Neural crest cell (in vitro differentiated cells): ENCODE data around the gene COA3. TPM values are rescaled to one million over a fixed set of nuclear protein-coding genes. Genes with fewer than 3 reads are reported as not detected.

Experiments
- DNase-seq: peaks from one replicate; pipeline ENCODE4 v3.0.0; 2021; ENCODE audit warnings: low read depth, mixed read lengths, low spot score
- H3K27ac Mint-ChIP-seq: one replicate; pipeline ENCODE4 v1.8.0; 2021; ENCODE audit warnings: mild to moderate bottlenecking, mixed read lengths; ENCODE audit not compliant: unreplicated experiment
- H3K27me3 Mint-ChIP-seq: 2 replicates; pipeline ENCODE4 v1.8.0; 2021; ENCODE audit warnings: low read depth, mild to moderate bottlenecking, mixed read lengths
- H3K36me3 Mint-ChIP-seq: 2 replicates; pipeline ENCODE4 v1.8.0; 2021; ENCODE audit warnings: low read depth, mild to moderate bottlenecking, mixed read lengths
- H3K4me1 Mint-ChIP-seq: 2 replicates; pipeline ENCODE4 v1.8.0; 2021; ENCODE audit warnings: mixed read lengths
- H3K4me3 Mint-ChIP-seq: one replicate; pipeline ENCODE4 v1.8.0; 2021; ENCODE audit warnings: mild to moderate bottlenecking, mixed read lengths
- H3K9me3 Mint-ChIP-seq: 2 replicates; pipeline ENCODE4 v1.8.0; 2021; ENCODE audit warnings: mixed read lengths
- total RNA-seq: library from RNA; stranded (reverse); gene quantifications from 2 replicates; pipeline ENCODE4 v1.2.1, GENCODE V29; 2021
- TF ChIP-seq, protein P1 (sequence below): fragments of 200-600 bp; sonication (generic); conservative IDR thresholded peaks from 2 replicates; pipeline ENCODE4 v1.5.0; 2021; ENCODE audit warnings: antibody characterized with exemption, mild to moderate bottlenecking

The COA3 gene
- total RNA-seq, 1 donor from 2014 or later = 92.7 TPM

DNA sequence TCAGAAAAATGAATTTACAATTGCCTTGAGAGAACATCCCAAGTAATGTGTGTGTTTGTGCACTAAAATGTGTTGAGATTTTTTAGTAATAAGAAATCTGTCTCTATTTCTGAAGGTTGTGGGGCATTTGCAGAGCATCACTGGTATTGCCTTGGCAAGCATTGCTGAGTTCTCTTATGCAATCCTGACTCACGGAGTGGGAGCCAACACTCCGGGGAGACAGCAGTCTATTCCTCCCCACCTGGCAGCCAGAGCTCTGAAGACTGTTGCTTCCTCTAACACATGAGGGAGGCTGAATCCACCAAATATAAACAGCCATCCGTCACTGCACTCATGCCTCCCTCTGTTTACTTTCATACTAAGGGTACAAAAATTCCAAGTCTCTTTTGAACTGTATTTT, 10.7 kb upstream of the COA3 start:
- H3K27ac Mint-ChIP-seq = no peak overlapping the region
- TF ChIP-seq, protein P1, sequence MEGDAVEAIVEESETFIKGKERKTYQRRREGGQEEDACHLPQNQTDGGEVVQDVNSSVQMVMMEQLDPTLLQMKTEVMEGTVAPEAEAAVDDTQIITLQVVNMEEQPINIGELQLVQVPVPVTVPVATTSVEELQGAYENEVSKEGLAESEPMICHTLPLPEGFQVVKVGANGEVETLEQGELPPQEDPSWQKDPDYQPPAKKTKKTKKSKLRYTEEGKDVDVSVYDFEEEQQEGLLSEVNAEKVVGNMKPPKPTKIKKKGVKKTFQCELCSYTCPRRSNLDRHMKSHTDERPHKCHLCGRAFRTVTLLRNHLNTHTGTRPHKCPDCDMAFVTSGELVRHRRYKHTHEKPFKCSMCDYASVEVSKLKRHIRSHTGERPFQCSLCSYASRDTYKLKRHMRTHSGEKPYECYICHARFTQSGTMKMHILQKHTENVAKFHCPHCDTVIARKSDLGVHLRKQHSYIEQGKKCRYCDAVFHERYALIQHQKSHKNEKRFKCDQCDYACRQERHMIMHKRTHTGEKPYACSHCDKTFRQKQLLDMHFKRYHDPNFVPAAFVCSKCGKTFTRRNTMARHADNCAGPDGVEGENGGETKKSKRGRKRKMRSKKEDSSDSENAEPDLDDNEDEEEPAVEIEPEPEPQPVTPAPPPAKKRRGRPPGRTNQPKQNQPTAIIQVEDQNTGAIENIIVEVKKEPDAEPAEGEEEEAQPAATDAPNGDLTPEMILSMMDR = no peak
- no peaks in the 10 kb centered on the region for H3K4me1 Mint-ChIP-seq
- H3K4me3 Mint-ChIP-seq = no peak overlapping the region
- H3K9me3 Mint-ChIP-seq = no peaks in the 10 kb centered on the region
- peaks cover under 1% of the 10 kb centered on the region for H3K27me3 Mint-ChIP-seq
- DNase-seq = no peak
- peaks cover 6% of the 10 kb centered on the region for H3K36me3 Mint-ChIP-seq

DNA sequence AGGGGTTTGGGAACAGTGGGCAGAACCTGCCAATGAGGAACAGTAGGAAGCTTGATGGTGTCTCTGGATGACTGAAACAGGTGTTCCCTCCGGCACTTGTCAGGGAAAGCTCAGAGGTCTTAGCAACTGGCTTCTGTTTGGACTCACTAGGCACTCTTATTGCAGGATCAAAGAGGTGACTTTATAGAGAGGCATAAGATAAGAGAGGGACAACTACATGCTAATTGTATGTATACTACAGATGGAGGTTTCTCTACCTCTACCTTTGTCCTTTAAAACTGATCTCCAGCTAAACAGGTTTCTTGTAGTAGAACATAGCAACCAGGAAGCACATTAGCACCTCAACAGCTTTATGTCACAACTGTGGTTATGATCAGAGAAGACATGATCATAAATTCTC, 7.7 kb upstream of the COA3 start:
- Mint-ChIP-seq H3K36me3 (peaks cover 3% of the 10 kb centered on the region), H3K4me3 (no peak overlapping the region), H3K4me1 (no peaks in the 10 kb centered on the region), H3K27ac (no peak overlapping the region), H3K9me3 (no peaks in the 10 kb centered on the region), H3K27me3 (peaks cover 12% of the 10 kb centered on the region)
- no peak for DNase-seq
- TF ChIP-seq, protein P1 = no peak

DNA sequence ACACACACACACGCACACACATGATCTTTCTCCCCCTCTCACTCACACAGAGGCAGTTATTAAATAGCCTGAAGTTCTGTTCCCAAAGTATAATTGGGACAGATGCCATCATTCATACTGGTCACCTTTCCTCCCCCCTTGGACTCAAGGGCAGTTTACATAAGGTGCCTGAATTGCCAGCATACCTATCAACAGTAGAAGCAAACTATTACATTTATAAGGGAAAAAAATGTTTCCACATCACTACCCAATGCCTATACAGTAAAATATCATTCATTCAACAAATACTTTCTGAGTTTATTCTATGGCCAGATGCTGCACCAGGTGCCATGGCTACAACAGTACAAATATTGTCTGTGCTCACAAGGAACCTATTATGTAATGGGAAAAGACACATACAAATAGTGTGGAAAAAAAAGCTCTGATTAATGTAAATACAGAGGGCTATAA, 6.4 kb upstream of the COA3 start:
- DNase-seq = no peak
- H3K4me3 Mint-ChIP-seq = no peak overlapping the region
- no peaks in the 10 kb centered on the region for H3K4me1 Mint-ChIP-seq
- TF ChIP-seq, protein P1 = no peak
- no peaks in the 10 kb centered on the region for H3K9me3 Mint-ChIP-seq
- H3K27me3 Mint-ChIP-seq = peaks cover 21% of the 10 kb centered on the region
- peaks cover 3% of the 10 kb centered on the region for H3K36me3 Mint-ChIP-seq
- H3K27ac Mint-ChIP-seq = no peak overlapping the region

DNA sequence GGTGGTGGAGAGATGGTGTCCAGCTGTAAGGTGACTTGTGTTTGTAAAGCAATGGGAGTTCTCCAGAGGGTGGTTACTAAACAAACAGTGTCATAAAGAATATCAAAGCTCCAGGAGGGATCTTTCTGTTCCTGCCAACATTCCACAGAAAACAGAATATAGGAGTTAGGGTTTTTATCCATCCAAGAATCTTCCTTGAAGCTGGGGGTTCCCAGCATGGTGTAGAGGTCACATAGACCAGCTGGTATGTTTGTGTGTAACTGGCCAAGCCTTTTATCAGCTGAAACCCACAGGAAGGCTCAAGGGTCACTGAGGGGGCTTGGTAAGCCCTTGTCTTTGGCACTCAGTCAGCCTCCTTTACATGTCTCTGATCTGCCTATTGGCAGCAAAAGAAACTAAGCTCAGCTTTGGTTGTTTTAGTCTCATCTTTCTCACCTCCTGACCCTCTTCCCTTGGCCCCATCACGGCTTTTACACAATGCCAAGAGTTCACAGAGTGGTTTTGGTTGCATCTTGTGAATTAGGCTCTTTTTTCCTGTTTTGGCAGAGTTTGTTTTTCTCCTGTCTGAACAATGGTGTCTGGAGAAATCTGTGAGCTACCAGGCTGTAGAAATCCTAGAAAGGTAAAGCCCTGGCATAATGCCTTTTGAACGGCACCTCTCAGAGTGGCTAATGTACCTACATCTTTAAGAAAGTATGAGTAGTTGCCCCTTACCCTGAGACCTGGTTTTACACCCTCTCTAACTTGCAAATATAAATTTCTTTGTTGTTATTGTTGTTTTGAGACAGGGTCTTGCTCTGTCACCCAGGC, 4.8 kb upstream of the COA3 start:
- TF ChIP-seq, protein P1 = no peak
- Mint-ChIP-seq H3K9me3 (peaks cover 3% of the 10 kb centered on the region), H3K27me3 (peaks cover 26% of the 10 kb centered on the region), H3K4me3 (no peak overlapping the region), H3K27ac (peak overlapping the region; percentile 16), H3K36me3 (peaks cover 5% of the 10 kb centered on the region), H3K4me1 (peaks cover 6% of the 10 kb centered on the region)
- DNase-seq = no peak

DNA sequence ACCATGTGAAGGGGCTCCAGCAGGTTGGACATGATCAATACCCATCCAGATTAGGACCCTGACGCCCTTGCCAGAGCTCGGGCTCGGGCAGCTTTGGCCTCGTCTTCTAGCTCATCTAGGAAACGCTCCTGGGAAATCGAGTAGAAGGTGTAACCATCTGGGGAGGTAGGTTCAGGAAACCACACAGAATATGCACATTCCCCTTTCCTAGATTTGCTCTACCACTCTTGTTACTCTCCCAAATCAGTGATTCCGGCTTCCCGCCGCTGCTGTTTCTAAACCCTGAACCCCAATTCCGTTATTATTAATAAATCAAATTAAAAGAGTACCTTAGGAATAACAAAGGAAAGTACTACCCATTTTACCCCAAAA, 507 bp downstream of the COA3 start:
- Mint-ChIP-seq H3K27me3 (peaks cover 22% of the 10 kb centered on the region), H3K4me3 (peak overlapping the region; percentile 98), H3K36me3 (peaks cover 9% of the 10 kb centered on the region), H3K9me3 (peaks cover 3% of the 10 kb centered on the region), H3K4me1 (peaks cover 13% of the 10 kb centered on the region), H3K27ac (peak overlapping the region; percentile 81)
- DNase-seq = no peak
- TF ChIP-seq, protein P1 = no peak
